VCaP (cell line): ENCODE data around the gene MYL12A.

Experiments used
- H3K27ac ChIP-seq: fragments of 450-650 bp; 2 replicates; pipeline ENCODE4 v1.5.1; 2017
- TF ChIP-seq, protein P1 (sequence below): fragments of 450-650 bp; conservative IDR thresholded peaks from 2 replicates; pipeline ENCODE4 v1.5.1; 2017; ENCODE audit warnings: mild to moderate bottlenecking, moderate library complexity

Gene MYL12A

DNA sequence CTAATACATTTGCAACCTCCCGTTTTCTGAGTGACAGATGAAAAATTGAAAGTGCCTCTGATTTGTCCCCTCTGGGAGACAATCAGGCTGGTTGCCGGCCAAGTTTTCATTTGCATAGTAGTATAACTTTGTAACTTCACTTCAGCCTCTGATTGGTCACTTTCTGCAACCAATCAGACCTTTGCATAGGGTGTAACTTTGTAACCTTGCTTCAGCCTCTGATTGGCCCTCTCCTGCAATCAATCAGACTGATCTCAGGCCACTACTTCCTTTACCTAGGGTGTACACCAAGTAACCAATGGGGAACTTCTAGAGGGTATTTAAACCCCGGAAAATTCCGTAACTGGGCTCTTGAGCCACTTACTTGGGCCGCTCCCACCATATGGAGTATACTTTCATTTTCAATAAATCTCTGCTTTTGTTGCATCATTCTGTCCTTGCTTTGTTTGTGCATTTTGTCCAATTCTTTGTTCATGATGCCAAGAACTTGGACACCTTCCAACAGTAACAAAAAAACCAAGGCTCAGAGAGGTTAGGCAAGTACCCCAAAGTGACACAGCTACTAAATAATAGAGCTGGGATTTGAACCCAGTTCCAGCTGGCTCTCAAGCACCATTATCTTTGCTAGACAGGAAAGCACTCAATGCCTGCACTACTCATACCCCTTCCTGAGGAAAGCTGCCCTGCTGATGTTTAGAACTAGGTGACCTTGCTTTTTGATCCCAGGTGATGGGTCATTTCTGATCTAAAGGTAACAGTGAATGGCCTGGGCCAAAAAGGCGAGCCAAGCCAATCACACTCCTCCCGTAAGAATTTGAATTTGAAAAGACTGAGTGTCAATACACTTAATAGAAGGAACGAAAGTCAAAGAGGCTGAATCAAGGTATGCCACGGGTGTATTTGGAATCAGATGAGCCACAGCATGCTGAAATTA lies 16.9 kb upstream of the MYL12A start:
- TF ChIP-seq, protein P1, sequence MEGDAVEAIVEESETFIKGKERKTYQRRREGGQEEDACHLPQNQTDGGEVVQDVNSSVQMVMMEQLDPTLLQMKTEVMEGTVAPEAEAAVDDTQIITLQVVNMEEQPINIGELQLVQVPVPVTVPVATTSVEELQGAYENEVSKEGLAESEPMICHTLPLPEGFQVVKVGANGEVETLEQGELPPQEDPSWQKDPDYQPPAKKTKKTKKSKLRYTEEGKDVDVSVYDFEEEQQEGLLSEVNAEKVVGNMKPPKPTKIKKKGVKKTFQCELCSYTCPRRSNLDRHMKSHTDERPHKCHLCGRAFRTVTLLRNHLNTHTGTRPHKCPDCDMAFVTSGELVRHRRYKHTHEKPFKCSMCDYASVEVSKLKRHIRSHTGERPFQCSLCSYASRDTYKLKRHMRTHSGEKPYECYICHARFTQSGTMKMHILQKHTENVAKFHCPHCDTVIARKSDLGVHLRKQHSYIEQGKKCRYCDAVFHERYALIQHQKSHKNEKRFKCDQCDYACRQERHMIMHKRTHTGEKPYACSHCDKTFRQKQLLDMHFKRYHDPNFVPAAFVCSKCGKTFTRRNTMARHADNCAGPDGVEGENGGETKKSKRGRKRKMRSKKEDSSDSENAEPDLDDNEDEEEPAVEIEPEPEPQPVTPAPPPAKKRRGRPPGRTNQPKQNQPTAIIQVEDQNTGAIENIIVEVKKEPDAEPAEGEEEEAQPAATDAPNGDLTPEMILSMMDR: no peak
- H3K27ac ChIP-seq: no peak overlapping the region

DNA sequence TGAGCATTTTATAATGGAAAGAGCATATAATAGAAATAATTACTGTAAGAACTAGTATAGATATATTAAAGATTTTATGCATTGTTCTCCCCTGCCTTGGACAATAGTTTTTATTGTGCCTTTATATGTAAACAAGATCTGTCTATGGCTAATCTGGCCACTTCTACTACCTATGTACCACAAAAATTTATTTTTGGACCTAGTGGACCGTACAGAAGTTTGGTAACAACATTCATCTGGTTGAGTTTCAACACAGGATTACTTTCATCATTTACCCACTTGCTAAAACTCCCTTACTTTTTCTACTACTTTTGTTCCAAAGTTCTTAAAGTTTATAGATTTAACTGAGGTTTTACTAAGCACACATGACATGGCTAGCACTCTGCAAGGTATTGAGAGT lies 14.6 kb upstream of the MYL12A start:
- H3K27ac ChIP-seq: no peak overlapping the region
- TF ChIP-seq, protein P1: no peak

- TF ChIP-seq, protein P1: no peak
Observed at GRCh38 chr18:3233433-3234168, 14.0 kb upstream of the MYL12A start.

GRCh38 chr18:3234457-3234856 lies 13.1 kb upstream of the MYL12A start:
- no peak overlapping the region for H3K27ac ChIP-seq
- TF ChIP-seq, protein P1: no peak

More at GRCh38 chr18:3233433-3234168, 14.0 kb upstream of the MYL12A start:
- H3K27ac ChIP-seq: no peak overlapping the region

DNA sequence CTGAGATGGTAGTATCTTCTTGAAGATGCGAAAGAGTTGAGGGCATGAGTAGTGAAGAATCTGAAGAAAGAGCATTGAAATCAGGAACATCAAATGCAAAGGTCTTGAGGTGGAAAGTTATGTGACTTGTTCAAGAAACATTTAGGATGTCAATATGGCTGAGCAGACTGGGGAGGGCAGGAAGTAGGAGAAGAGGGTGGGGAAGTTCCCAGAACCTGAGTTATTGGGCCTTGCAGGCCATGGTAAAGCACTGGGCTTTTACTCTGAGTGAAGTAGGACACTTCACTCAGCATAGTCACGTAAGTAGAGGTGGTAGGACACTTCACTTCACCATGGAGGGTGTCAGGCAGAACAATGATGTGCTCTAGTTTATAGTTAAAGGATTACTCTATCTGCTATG lies 11.8 kb upstream of the MYL12A start:
- TF ChIP-seq, protein P1: no peak
- no peak overlapping the region for H3K27ac ChIP-seq

- TF ChIP-seq, protein P1: no peak
- no peak overlapping the region for H3K27ac ChIP-seq
Observed at GRCh38 chr18:3236470-3236869, 11.1 kb upstream of the MYL12A start.

- TF ChIP-seq, protein P1: peak; percentile 43
- H3K27ac ChIP-seq: no peak overlapping the region
Observed at GRCh38 chr18:3238742-3239141, 8.9 kb upstream of the MYL12A start.
